ENCODE measurements around the gene LTB. TPM values are rescaled to one million over a fixed set of nuclear protein-coding genes. Genes with fewer than 3 reads are reported as not detected.

Gene LTB
- total RNA-seq, 3 donors from 2014 or later: 0.96 to 1.0 TPM; not detected in 1

- Histone ChIP-seq H3K27ac (peak overlapping the region in 1 of 2 donors; percentile 95), H3K4me1 (peaks cover 11 to 22% of the 10 kb centered on the region in 2 donors), H3K36me3 (peaks cover 22% of the 10 kb centered on the region), H3K27me3 (no peaks in the 10 kb centered on the region), H3K9me3 (no peaks in the 10 kb centered on the region), H3K4me3 (peak overlapping the region in 2 of 3 donors; percentile 25 to 80)
- no peak for DNase-seq (ENCODE audit: low spot score in 2 of 2)
- intact Hi-C loops (cut with DNase I; ENCODE audit: low total_unique reads): no loop called here
- TF ChIP-seq POLR2AphosphoS5 (IDR thresholded peaks at IDR 0.05): no peak
Observed at GRCh38 chr6:31538805-31539400, 43.3 kb downstream of the LTB start.

DNA sequence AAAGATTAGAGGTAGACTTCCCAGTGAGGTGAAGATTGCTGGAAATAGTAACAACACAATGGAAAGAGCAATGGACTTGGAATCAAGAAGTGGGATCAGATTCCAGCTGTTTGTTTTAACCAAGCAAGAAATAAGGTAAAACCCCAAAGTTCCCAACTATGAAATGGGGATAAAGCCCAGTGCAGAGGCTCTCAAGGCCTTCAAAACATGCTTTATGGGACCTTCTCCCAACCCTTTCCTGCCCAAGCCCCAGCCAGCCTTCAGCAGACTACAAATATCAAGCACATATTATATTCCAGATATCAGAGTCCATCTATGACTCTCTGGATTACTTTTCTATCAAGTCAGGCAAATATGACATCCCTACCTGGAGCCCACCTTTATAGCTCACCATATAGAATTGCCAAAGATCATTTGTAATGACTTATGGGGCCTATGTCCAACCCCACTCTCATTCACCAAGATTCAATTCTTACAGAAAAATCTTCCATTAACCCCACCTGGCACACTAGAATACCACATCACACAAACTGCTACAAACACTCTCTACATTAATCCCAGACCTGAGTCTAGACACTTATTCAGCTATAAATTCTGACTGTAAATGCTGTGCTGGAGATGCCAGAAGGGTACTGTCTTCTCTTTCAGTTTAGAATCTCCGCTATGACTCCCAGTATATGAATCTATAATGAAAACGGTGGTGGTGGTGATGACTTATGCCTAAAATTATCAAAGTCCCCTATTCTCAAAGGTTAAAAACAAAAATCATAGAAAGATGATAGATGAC, 46.5 kb downstream of the LTB start:
- Histone ChIP-seq H3K4me1 (peaks cover 11 to 17% of the 10 kb centered on the region in 2 donors), H3K27ac (no peak overlapping the region), H3K36me3 (peaks cover 26% of the 10 kb centered on the region), H3K9me3 (no peaks in the 10 kb centered on the region), H3K4me3 (no peak overlapping the region), H3K27me3 (no peaks in the 10 kb centered on the region)
- intact Hi-C loops (cut with DNase I; ENCODE audit: low total_unique reads): no loop called here
- no peak for DNase-seq (ENCODE audit: low spot score in 2 of 2)
- no peak for TF ChIP-seq POLR2A (IDR thresholded peaks at IDR 0.05)
- TF ChIP-seq POLR2AphosphoS5 (IDR thresholded peaks at IDR 0.05): no peak
- TF ChIP-seq CTCF (IDR thresholded peaks at IDR 0.05): no peak

DNA sequence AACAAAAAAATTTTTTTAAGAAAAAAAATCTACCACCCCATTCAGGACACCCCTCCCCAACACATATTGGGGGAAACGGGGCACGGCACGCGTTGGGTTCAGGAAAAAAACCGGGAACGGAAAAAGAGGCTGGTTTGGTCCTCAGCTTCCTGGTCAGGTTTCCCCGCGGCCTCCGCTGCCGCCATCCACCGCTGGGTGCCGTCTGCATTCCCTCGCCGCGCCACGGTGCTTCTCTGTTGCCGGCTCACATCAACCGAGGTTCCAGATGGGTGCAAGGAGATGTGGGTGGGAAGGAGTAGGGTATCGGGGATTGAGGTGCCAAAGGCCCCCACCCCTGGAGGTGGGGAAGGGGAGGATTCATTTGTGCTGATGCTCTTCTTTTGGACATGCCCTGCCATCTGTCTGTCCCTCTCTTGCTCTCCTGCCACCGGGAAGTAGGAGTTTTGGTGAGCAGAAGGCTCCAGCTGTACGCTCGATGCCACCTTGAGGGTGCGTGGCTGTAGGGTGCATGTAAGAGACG, 47.6 kb downstream of the LTB start:
- Histone ChIP-seq H3K9me3 (no peaks in the 10 kb centered on the region), H3K4me3 (no peak overlapping the region), H3K27me3 (no peaks in the 10 kb centered on the region), H3K27ac (no peak overlapping the region), H3K4me1 (peaks cover 7 to 8% of the 10 kb centered on the region in 2 donors), H3K36me3 (peaks cover 26% of the 10 kb centered on the region)
- no peak for DNase-seq (ENCODE audit: low spot score in 2 of 2)
- intact Hi-C loops (cut with DNase I; ENCODE audit: low total_unique reads): no loop called here
- TF ChIP-seq CTCF (IDR thresholded peaks at IDR 0.05): no peak
- no peak for TF ChIP-seq POLR2AphosphoS5 (IDR thresholded peaks at IDR 0.05)
- TF ChIP-seq POLR2A (IDR thresholded peaks at IDR 0.05): no peak

DNA sequence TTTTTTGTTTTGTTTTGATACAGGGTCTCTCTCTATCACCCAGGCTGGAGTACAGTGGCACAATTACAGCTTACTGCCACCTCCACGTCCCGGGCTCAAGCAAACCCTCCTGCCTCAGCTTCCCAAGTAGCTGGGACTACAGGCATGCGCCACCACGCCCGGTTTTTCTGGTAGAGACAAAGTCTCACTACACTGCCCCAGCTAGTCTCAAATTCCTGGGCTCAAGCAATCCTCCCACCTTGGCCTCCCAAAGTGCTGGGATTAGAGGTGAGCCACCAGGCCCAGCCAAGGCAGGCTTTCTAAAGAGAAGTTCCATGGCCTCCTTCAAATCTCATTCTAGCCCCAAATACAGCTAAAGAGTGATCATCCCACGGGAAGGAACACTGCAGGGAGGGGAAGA, 48.2 kb downstream of the LTB start:
- no peak overlapping the region for H3K4me3 ChIP-seq
- no peaks in the 10 kb centered on the region for H3K27me3 ChIP-seq
- no peak for DNase-seq (ENCODE audit: low spot score in 2 of 2)
- peaks cover 26% of the 10 kb centered on the region for H3K36me3 ChIP-seq
- no peaks in the 10 kb centered on the region for H3K9me3 ChIP-seq
- intact Hi-C loops (cut with DNase I; ENCODE audit: low total_unique reads): no loop called here
- no peak overlapping the region for H3K27ac ChIP-seq
- H3K4me1 ChIP-seq: peaks cover 2 to 3% of the 10 kb centered on the region in 2 donors
- TF ChIP-seq POLR2AphosphoS5 (IDR thresholded peaks at IDR 0.05): no peak
- TF ChIP-seq CTCF (IDR thresholded peaks at IDR 0.05): no peak
- no peak for TF ChIP-seq POLR2A (IDR thresholded peaks at IDR 0.05)

- DNase-seq (ENCODE audit: low spot score in 2 of 2): no peak
- peaks cover 26% of the 10 kb centered on the region for H3K36me3 ChIP-seq
- intact Hi-C loops (cut with DNase I; ENCODE audit: low total_unique reads): no loop called here
Observed at GRCh38 chr6:31533455-31533841, 48.8 kb downstream of the LTB start.

More at GRCh38 chr6:31533455-31533841, 48.8 kb downstream of the LTB start:
- H3K4me1 ChIP-seq: no peaks in the 10 kb centered on the region
- no peak overlapping the region for H3K4me3 ChIP-seq
- no peaks in the 10 kb centered on the region for H3K9me3 ChIP-seq
- no peak overlapping the region for H3K27ac ChIP-seq
- H3K27me3 ChIP-seq: no peaks in the 10 kb centered on the region
- TF ChIP-seq POLR2A (IDR thresholded peaks at IDR 0.05) (no peak), CTCF (IDR thresholded peaks at IDR 0.05) (no peak), POLR2AphosphoS5 (IDR thresholded peaks at IDR 0.05) (no peak)
